Breast epithelium (tissue), 4 donors: ENCODE measurements around the gene ITPR3. TPM values are rescaled to one million over a fixed set of nuclear protein-coding genes. Genes with fewer than 3 reads are reported as not detected.

Experiments
- DNase-seq, 2 donors: peaks; one replicate each; pipeline ENCODE4 v3.0.0-alpha.2; 2019; ENCODE audit warnings: low spot score in 2 of 2
- H3K27ac ChIP-seq, 2 donors: fragments of 200-600 bp; sonication (generic) in 1 of 2; one replicate each; pipeline ENCODE4 v1.5.1; 2016 to 2019; ENCODE audit warnings: mild to moderate bottlenecking in 1 of 2
- H3K27me3 ChIP-seq, 2 donors: fragments of 200-600 bp; sonication (generic) in 1 of 2; one replicate each; pipeline versions ENCODE4 v1.5.1 to v1.6.0; 2017 to 2019; ENCODE audit warnings: control low read depth in 1 of 2, mild to moderate bottlenecking in 1 of 2
- H3K36me3 ChIP-seq: fragments of 200-600 bp; one replicate; pipeline ENCODE4 v1.5.1; 2019
- H3K4me1 ChIP-seq, 2 donors: fragments of 200-600 bp; sonication (generic); one replicate each; pipeline ENCODE4 v1.5.1; 2016 to 2019; ENCODE audit warnings: control low read depth in 1 of 2
- H3K4me3 ChIP-seq, 3 donors: fragments of 200-600 bp; sonication (generic); 1 replicate in 2 of 3; 2 replicates in 1 of 3; pipeline ENCODE4 v1.5.1; 2016 to 2019; ENCODE audit warnings: mild to moderate bottlenecking in 3 of 3, moderate library complexity in 2 of 3
- H3K9me3 ChIP-seq, 2 donors: fragments of 200-600 bp; sonication (generic) in 1 of 2; one replicate each; pipeline ENCODE4 v1.5.1; 2016 to 2019; ENCODE audit warnings: control low read depth in 1 of 2
- POLR2A ChIP-seq: fragments of 450-650 bp; IDR thresholded peaks from one replicate; pipeline ENCODE4 v1.6.1; 2016; ENCODE audit warnings: antibody characterized with exemption, mild to moderate bottlenecking, moderate library complexity
- POLR2AphosphoS5 ChIP-seq, 3 donors: sonication (generic); formaldehyde crosslinking; IDR thresholded peaks; one replicate each; pipeline ENCODE4 v1.6.1; 2017; ENCODE audit warnings: antibody characterized with exemption in 3 of 3
- intact Hi-C: fragments of 100-400 bp; cut with DNase I; formaldehyde crosslinking; loops from one replicate; pipeline ENCODE4 v1.15.1; 2023; ENCODE audit warnings: low total_unique reads
- total RNA-seq, 3 donors: library from RNA; depleted of rRNA; stranded (reverse); fragments of >200 nt; gene quantifications; one replicate each; pipeline ENCODE4 v1.1.0, GENCODE V29; 2016
- TF ChIP-seq, protein P1 (sequence below), 3 donors: fragments of 450-650 bp; IDR thresholded peaks; one replicate each; pipeline ENCODE4 v1.5.1; 2016 to 2017; ENCODE audit warnings: antibody characterized with exemption in 3 of 3, mild to moderate bottlenecking in 3 of 3, moderate library complexity in 3 of 3

Gene ITPR3
- total RNA-seq, result 10 to 100 TPM; 18.4 to 40.0 (median 27.7) TPM

DNA sequence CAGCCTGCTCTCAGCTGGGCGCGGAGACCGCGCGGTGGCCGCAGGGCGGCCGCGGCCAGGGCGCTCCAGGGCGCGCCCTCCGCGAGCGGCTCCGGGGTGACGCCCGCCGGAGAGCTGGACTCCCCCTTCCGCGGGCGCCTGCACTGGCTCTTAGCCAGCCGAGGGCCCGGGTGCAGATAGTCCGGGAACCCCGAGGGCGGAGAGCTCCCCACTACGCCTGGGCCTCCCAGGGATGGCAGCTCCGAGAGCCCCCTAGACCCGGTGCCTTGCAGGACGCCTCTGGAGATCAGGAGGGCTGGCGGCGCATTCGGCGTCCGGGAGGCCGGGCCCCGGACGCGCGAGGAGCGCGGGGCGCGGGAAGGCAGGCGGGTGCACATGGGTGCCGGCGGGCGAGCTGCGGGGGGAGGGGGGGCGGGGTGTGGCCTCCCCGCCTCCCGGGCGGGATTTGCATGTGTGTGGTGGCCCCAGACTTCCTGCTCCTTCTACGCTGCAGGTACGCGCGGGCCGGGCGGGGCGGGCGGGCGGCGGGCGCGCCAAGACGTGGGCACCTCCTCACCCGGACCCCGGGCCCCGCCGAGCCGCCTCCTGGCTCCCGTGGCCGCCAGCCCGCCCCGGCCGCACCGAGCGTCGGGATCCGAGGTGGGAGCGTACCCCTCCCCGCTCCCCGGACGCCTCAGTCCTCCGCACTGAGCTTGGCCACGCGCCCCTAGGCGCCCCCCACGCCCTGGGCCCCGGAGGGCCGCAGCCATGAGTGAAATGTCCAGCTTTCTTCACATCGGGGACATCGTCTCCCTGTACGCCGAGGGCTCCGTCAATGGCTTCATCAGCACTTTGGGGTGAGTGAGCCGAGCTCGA, at the start of gene ITPR3:
TSS of gene ITPR3 (plus strand) at position 467 of the 855 bp plus-strand sequence. CDS start at position 748, 281 bp downstream.
- TF ChIP-seq, protein P1, sequence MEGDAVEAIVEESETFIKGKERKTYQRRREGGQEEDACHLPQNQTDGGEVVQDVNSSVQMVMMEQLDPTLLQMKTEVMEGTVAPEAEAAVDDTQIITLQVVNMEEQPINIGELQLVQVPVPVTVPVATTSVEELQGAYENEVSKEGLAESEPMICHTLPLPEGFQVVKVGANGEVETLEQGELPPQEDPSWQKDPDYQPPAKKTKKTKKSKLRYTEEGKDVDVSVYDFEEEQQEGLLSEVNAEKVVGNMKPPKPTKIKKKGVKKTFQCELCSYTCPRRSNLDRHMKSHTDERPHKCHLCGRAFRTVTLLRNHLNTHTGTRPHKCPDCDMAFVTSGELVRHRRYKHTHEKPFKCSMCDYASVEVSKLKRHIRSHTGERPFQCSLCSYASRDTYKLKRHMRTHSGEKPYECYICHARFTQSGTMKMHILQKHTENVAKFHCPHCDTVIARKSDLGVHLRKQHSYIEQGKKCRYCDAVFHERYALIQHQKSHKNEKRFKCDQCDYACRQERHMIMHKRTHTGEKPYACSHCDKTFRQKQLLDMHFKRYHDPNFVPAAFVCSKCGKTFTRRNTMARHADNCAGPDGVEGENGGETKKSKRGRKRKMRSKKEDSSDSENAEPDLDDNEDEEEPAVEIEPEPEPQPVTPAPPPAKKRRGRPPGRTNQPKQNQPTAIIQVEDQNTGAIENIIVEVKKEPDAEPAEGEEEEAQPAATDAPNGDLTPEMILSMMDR (IDR thresholded peaks at IDR 0.05), result no peak
- no peak for TF ChIP-seq POLR2AphosphoS5 (IDR thresholded peaks at IDR 0.05)
- H3K4me1 ChIP-seq, result no peaks in the 10 kb centered on the region
- no peaks in the 10 kb centered on the region for H3K9me3 ChIP-seq
- H3K36me3 ChIP-seq, result no peaks in the 10 kb centered on the region
- peak within 1 kb of the TSS; percentile 90 to 91 for H3K27ac ChIP-seq
- no peaks in the 10 kb centered on the region for H3K27me3 ChIP-seq
- no peak for DNase-seq
- intact Hi-C loops, result no loop called here
- peak within 1 kb of the TSS; percentile 67 to 86 (median 73) for H3K4me3 ChIP-seq

DNA sequence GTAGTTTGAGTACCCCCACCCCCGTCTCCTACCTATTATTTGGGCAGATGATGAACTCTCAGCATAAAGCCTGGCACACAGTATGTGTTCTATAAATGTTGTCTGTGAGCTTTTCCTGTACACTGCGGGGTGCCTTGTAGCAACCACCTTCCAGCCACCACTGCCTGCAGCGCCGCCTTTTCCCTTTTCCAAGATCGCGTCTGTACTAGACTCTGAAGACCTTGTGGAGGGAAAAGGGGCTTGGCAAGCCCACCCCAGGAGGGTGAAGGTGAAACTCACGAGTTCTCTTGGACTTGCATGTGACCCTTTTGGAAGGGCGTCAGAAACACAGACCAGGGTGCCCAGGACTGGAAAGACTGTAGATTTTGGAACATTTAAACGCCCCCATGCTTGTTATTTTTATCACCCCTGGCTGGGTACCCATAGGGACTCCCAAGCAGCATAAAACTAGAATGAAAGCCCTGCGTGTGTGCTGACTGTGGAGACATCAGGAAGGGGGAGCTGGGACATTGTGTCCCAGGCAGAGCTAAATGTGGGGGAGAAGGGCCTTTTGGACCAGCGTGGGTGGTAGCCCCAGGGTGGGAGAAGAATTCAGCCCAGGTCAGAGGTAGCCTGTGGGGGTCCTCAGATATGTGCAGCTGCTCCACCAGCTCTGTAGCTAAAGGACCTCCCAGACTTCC, 49.3 kb upstream of the ITPR3 start:
- Histone ChIP-seq H3K4me3 (peak overlapping the region; percentile 55 to 68 (median 66)), H3K9me3 (no peaks in the 10 kb centered on the region), H3K27me3 (no peaks in the 10 kb centered on the region), H3K36me3 (no peaks in the 10 kb centered on the region), H3K4me1 (peaks cover 0 to 6% of the 10 kb centered on the region in 2 donors), H3K27ac (peak overlapping the region; percentile 89 to 93)
- TF ChIP-seq POLR2AphosphoS5 (IDR thresholded peaks at IDR 0.05) (no peak), POLR2A (no peak)
- TF ChIP-seq, protein P1 (IDR thresholded peaks at IDR 0.05), result no peak
- intact Hi-C loops, result loop anchor here (5.0 kb wide), 1 partner anchor 456 kb away; no protein-coding TSS in a partner anchor
- no peak for DNase-seq

DNA sequence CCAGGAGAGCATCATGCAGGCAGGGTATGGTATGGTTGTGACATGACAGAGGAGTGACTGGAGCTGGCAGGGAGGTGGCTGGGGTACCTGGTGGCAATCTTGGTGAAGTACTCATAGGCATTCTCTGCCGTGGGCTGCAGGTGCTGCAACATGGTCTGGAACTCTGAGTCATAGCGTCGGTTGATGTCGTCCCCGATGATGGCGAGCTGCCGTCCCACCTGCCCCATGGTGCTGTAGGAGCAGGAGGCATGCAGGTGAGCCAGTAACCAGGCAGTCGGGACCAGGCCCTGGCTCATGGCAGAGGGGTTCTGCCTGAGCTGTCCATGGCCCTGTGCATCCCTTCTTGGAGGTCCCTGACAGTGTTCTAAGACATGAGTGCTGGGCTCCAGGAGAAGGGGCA, 45.9 kb upstream of the ITPR3 start:
- intact Hi-C loops, result no loop called here

DNA sequence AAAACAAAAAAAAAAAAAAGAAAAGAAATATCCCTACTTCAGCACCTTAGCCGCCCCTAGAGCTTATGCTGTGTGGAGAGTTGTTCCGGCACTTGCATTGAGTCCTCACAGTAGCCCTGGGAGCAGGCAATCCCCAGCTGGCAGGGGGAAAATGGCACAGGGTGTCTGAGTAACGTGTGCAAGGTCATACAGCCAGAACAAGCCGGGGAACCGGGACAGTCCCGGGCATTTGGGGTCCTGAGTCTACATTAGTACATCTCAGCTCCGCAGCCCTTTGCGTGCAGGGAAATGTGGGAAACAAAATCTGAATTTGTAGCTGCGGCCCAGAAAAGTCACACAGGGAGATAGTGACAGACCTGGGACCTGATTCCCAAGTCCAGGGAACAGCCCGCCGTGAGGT, 44.5 kb upstream of the ITPR3 start:
- no peak for DNase-seq
- peak overlapping the region in 1 of 3 donors; percentile 33 for H3K4me3 ChIP-seq
- H3K9me3 ChIP-seq, result no peaks in the 10 kb centered on the region
- H3K27ac ChIP-seq, result peak overlapping the region; percentile 88 to 91
- H3K4me1 ChIP-seq, result peaks cover 3 to 5% of the 10 kb centered on the region in 2 donors
- no peak for TF ChIP-seq POLR2AphosphoS5 (IDR thresholded peaks at IDR 0.05)
- H3K36me3 ChIP-seq, result no peaks in the 10 kb centered on the region
- no peaks in the 10 kb centered on the region for H3K27me3 ChIP-seq
- intact Hi-C loops, result no loop called here

More for the DNA sequence above, 45.9 kb upstream of the ITPR3 start:
- H3K4me1 ChIP-seq, result peaks cover 3 to 6% of the 10 kb centered on the region in 2 donors
- H3K27me3 ChIP-seq, result no peaks in the 10 kb centered on the region
- no peak overlapping the region for H3K27ac ChIP-seq
- no peaks in the 10 kb centered on the region for H3K36me3 ChIP-seq
- TF ChIP-seq, protein P1 (IDR thresholded peaks at IDR 0.05), result no peak
- no peak for TF ChIP-seq POLR2AphosphoS5 (IDR thresholded peaks at IDR 0.05)
- TF ChIP-seq POLR2A, result no peak
- no peak for DNase-seq
- H3K4me3 ChIP-seq, result no peak overlapping the region
- H3K9me3 ChIP-seq, result no peaks in the 10 kb centered on the region

DNA sequence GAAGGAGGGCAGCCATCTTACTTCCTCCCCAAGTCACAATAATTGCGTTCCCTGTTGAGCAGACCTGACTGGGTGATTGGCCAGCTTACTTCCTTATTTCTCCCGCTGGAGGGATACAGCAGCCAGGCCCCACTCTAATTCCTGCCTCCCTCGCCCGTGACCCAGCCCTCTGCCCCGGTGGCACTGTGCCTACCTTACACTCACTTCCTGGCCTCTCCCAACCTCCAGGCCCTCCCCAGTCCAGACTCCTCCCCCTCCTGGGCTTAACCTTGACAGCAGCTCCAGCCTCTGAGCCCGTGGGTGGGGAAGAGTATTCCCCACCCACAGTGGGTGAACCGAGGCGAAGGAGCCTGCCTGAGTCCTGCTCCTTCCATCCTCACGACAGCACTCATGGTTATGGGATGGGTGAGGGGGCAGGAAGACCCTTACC, 44.0 kb upstream of the ITPR3 start:
- peak in 1 of 2 donors; percentile 43 for DNase-seq
- Histone ChIP-seq H3K27ac (peak overlapping the region; percentile 88 to 91), H3K27me3 (no peaks in the 10 kb centered on the region), H3K36me3 (no peaks in the 10 kb centered on the region), H3K4me3 (peak overlapping the region in 1 of 3 donors; percentile 33), H3K9me3 (no peaks in the 10 kb centered on the region), H3K4me1 (peaks cover under 1 to 3% of the 10 kb centered on the region in 2 donors)
- TF ChIP-seq, protein P1 (IDR thresholded peaks at IDR 0.05), result no peak
- TF ChIP-seq POLR2A (no peak), POLR2AphosphoS5 (IDR thresholded peaks at IDR 0.05) (no peak)
- intact Hi-C loops, result no loop called here
